Caco-2 (cell line): Measurements from ENCODE around the gene TBX3. TPM values are rescaled to one million over a fixed set of nuclear protein-coding genes. Genes with fewer than 3 reads are reported as not detected.

Experiments used
- BruUV-seq: library from RNA; stranded (reverse); fragments of 400-500 nt; replicated peaks from 2 replicates; lab custom pipeline; 2021; lab: Mats Ljungman, UMichigan
- CTCF ChIA-PET: fragments of 300-600 bp; sonication (Branson Sonifier 250); formaldehyde crosslinking; loops from one replicate; lab custom pipeline; 2022; ENCODE audit warnings: antibody characterized with exemption; lab: Charles Lee
- POLR2A ChIA-PET: fragments of 300-600 bp; sonication (Branson Sonifier 250); formaldehyde crosslinking; loops from one replicate; lab custom pipeline; 2022; ENCODE audit warnings: antibody characterized with exemption; lab: Charles Lee
- DNase-seq, 2 experiments: peaks; one replicate each; pipeline versions ENCODE4 v3.0.0 to v3.0.0-alpha.2; 2020 to 2022
- H3K27me3 ChIP-seq: replicated peaks from 2 replicates; pipeline ENCODE4 v1.6.0; 2011; ENCODE audit warnings: low read length; ENCODE audit not compliant: control insufficient read depth, insufficient read depth
- H3K36me3 ChIP-seq: 2 replicates; pipeline ENCODE4 v1.5.1; 2011; ENCODE audit warnings: low read length; ENCODE audit not compliant: control insufficient read depth, insufficient read depth
- H3K4me1 ChIP-seq: fragments of 250-450 bp; sonication (Bioruptor Pico); 2 replicates; pipeline ENCODE4 v1.5.1; 2020; ENCODE audit warnings: mild to moderate bottlenecking
- H3K4me3 ChIP-seq: 2 replicates; pipeline ENCODE4 v1.5.1; 2011; ENCODE audit warnings: low read depth, mild to moderate bottlenecking, control low read depth, low read length
- H3K9me3 ChIP-seq: fragments of 250-450 bp; sonication (Bioruptor Pico); 2 replicates; pipeline ENCODE4 v1.5.1; 2020; ENCODE audit warnings: mild to moderate bottlenecking, moderate library complexity
- H3K27ac Mint-ChIP-seq: one replicate; pipeline ENCODE4 v1.8.0; 2022; ENCODE audit warnings: mixed read lengths; ENCODE audit not compliant: unreplicated experiment
- H3K27me3 Mint-ChIP-seq: one replicate; pipeline ENCODE4 v1.8.0; 2022; ENCODE audit warnings: mixed read lengths; ENCODE audit not compliant: insufficient read depth, unreplicated experiment
- H3K36me3 Mint-ChIP-seq: one replicate; pipeline ENCODE4 v1.8.0; 2022; ENCODE audit warnings: mild to moderate bottlenecking, mixed read lengths; ENCODE audit not compliant: insufficient read depth, unreplicated experiment
- H3K4me1 Mint-ChIP-seq: one replicate; pipeline ENCODE4 v1.8.0; 2022; ENCODE audit warnings: low read depth, mixed read lengths; ENCODE audit not compliant: unreplicated experiment
- H3K4me3 Mint-ChIP-seq: one replicate; pipeline ENCODE4 v1.8.0; 2022; ENCODE audit warnings: mild to moderate bottlenecking, moderate library complexity, mixed read lengths; ENCODE audit not compliant: unreplicated experiment
- H3K9me3 Mint-ChIP-seq: one replicate; pipeline ENCODE4 v1.8.0; 2022; ENCODE audit warnings: mixed read lengths; ENCODE audit not compliant: unreplicated experiment
- intact Hi-C: fragments of 100-400 bp; cut with micrococcal nuclease; formaldehyde crosslinking; loops from one replicate; pipeline ENCODE4 v1.10.0; 2022; ENCODE audit not compliant: unreplicated experiment
- total RNA-seq: library from RNA; stranded (reverse); gene quantifications from 2 replicates; pipeline ENCODE4 v1.2.3, GENCODE V29; 2022
- TF ChIP-seq, protein P1 (sequence below), 2 experiments: fragments of 200-600 bp in 1 of 2; IDR thresholded peaks; 1 replicate in 1 of 2; 2 replicates in 1 of 2; pipeline versions ENCODE4 v1.5.1 to v1.8.0; 2011 to 2022; ENCODE audit warnings: antibody characterized with exemption in 1 of 2, control low read depth in 1 of 2, inconsistent platforms in 1 of 2, low read depth in 1 of 2, low read length in 1 of 2, mild to moderate bottlenecking in 1 of 2, moderate library complexity in 1 of 2; ENCODE audit not compliant: insufficient read depth in 1 of 2, severe bottlenecking in 1 of 2, unreplicated experiment in 1 of 2

TBX3 gene
- total RNA-seq, 1 experiment from 2014 or later: 47.2 TPM

DNA sequence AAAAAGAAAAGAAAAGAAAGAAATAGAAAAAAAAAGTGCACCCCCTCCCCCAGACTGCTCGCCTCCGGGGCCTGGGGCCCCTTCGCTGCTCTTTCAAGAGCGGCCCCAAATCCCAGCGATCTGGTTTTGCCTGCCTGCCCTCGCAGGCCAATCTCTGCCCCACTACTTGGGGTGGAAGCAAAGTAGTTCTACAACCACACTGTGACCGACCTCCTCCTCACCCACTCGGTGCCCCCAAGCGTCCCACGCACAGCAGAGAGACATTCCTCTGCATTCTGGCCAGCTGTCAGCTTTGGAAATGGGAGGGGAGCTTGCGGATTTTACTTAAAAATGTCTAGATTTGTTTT lies 2.4 kb upstream of the TBX3 start:
- Mint-ChIP-seq H3K9me3 (no peaks in the 10 kb centered on the region), H3K4me3 (peak overlapping the region; percentile 90), H3K4me1 (peaks cover 24% of the 10 kb centered on the region), H3K27ac (peak overlapping the region; percentile 93), H3K36me3 (peaks cover 29% of the 10 kb centered on the region), H3K27me3 (no peaks in the 10 kb centered on the region)
- ChIA-PET POLR2A (no interaction called here), CTCF (no interaction called here)
- intact Hi-C loops: loop anchor here (10.0 kb wide), 1 partner anchor 318 kb away; no protein-coding TSS in a partner anchor
- TF ChIP-seq, protein P1, sequence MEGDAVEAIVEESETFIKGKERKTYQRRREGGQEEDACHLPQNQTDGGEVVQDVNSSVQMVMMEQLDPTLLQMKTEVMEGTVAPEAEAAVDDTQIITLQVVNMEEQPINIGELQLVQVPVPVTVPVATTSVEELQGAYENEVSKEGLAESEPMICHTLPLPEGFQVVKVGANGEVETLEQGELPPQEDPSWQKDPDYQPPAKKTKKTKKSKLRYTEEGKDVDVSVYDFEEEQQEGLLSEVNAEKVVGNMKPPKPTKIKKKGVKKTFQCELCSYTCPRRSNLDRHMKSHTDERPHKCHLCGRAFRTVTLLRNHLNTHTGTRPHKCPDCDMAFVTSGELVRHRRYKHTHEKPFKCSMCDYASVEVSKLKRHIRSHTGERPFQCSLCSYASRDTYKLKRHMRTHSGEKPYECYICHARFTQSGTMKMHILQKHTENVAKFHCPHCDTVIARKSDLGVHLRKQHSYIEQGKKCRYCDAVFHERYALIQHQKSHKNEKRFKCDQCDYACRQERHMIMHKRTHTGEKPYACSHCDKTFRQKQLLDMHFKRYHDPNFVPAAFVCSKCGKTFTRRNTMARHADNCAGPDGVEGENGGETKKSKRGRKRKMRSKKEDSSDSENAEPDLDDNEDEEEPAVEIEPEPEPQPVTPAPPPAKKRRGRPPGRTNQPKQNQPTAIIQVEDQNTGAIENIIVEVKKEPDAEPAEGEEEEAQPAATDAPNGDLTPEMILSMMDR (IDR thresholded peaks at IDR 0.05; ENCODE audit: insufficient read depth in 1 of 2, low read depth in 1 of 2, low read length in 1 of 2, severe bottlenecking in 1 of 2, unreplicated experiment in 1 of 2): no peak
- BruUV-seq: no TSS peak
- DNase-seq: no peak
- Histone ChIP-seq H3K4me3 (no peak overlapping the region), H3K27me3 (no peaks in the 10 kb centered on the region), H3K4me1 (peaks cover 20% of the 10 kb centered on the region), H3K36me3 (no peaks in the 10 kb centered on the region), H3K9me3 (no peaks in the 10 kb centered on the region)

DNA sequence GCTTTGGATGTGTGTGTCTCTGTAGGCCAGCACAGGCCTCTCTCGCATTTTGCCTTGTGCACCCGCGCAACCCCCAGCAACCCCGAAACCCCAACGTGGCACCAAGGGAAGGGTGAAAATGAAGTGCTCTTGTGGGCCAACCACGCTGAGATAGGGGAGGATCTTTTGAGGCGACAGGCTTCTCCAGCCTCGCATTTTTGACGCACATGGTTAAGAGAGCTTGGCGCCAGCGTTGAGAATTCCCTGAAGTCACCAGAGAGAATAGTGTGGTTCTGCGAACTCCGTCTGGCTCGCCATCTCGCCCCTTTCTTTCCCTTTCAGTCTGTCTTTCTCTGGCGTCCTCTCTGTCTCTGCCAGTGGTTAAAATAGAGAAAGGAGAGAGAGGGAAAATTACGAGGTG lies 1.9 kb upstream of the TBX3 start:
- no TSS peak for BruUV-seq
- no peaks in the 10 kb centered on the region for H3K9me3 ChIP-seq
- ChIA-PET CTCF (no interaction called here), POLR2A (no interaction called here)
- H3K36me3 ChIP-seq: no peaks in the 10 kb centered on the region
- TF ChIP-seq, protein P1 (IDR thresholded peaks at IDR 0.05; ENCODE audit: insufficient read depth in 1 of 2, low read depth in 1 of 2, low read length in 1 of 2, severe bottlenecking in 1 of 2, unreplicated experiment in 1 of 2): no peak
- peaks cover 35% of the 10 kb centered on the region for H3K36me3 Mint-ChIP-seq
- DNase-seq: no peak
- H3K4me3 ChIP-seq: no peak overlapping the region
- H3K9me3 Mint-ChIP-seq: no peaks in the 10 kb centered on the region
- H3K27me3 ChIP-seq: no peaks in the 10 kb centered on the region
- peak overlapping the region; percentile 90 for H3K4me3 Mint-ChIP-seq
- no peaks in the 10 kb centered on the region for H3K27me3 Mint-ChIP-seq
- peak overlapping the region; percentile 93 for H3K27ac Mint-ChIP-seq
- intact Hi-C loops: loop anchor here (10.0 kb wide), 1 partner anchor 319 kb away; no protein-coding TSS in a partner anchor
- peaks cover 20% of the 10 kb centered on the region for H3K4me1 ChIP-seq
- H3K4me1 Mint-ChIP-seq: peaks cover 27% of the 10 kb centered on the region

DNA sequence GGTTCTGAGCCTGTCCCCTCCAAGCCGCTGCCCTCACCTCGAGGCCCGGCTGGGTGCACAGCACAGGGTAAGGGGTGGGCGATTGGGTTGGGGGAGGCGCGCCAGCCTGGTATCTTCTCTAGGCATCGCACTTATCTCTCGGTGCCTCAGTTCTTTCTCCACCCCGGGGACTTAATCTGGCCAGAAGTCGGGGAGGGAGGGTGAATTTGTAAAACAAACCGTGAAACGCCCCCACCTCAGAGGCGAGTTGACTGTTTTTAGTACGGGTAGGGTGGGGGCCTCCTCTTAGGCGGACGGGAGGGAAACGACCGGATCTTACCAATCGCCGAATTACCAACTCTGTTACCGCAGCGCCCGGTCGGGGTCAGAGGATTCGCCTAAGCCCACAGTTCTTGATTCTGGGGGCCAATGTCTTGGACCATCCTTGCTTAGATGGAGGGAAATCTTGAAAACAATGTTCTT lies 1.4 kb upstream of the TBX3 start:
- Mint-ChIP-seq H3K4me1 (peaks cover 31% of the 10 kb centered on the region), H3K27me3 (no peaks in the 10 kb centered on the region), H3K4me3 (peak overlapping the region; percentile 90), H3K36me3 (peaks cover 40% of the 10 kb centered on the region), H3K9me3 (no peaks in the 10 kb centered on the region), H3K27ac (peak overlapping the region; percentile 93)
- TF ChIP-seq, protein P1 (IDR thresholded peaks at IDR 0.05; ENCODE audit: insufficient read depth in 1 of 2, low read depth in 1 of 2, low read length in 1 of 2, severe bottlenecking in 1 of 2, unreplicated experiment in 1 of 2): no peak
- DNase-seq: no peak
- ChIA-PET CTCF (interaction anchor here (0.9 to 2.3 kb wide), 5 partner anchors 17 to 478 kb away, joined by 3 to 52 read pairs (median 11); no protein-coding TSS in a partner anchor), POLR2A (interaction anchor here (1.7 to 2.3 kb wide), 4 partner anchors 16 to 233 kb away, joined by 7 to 62 read pairs (median 13); no protein-coding TSS in a partner anchor)
- Histone ChIP-seq H3K4me1 (peaks cover 20% of the 10 kb centered on the region), H3K4me3 (peak overlapping the region; percentile 65), H3K9me3 (no peaks in the 10 kb centered on the region), H3K36me3 (no peaks in the 10 kb centered on the region), H3K27me3 (no peaks in the 10 kb centered on the region)
- BruUV-seq: no TSS peak
- intact Hi-C loops: loop anchor here (10.0 kb wide), 1 partner anchor 319 kb away; no protein-coding TSS in a partner anchor
